Superior temporal gyrus (tissue), 1 donor: ENCODE measurements around the gene PAFAH2.
A peak's percentile ranks its signal among the peaks of the same experiment; 100 is the strongest.

ENCODE experiments used
- DNase-seq: peaks from one replicate; pipeline ENCODE4 v3.0.0-alpha.2; 2016; ENCODE audit errors: extremely low spot score

PAFAH2 gene

GRCh38 chr1:25932811-25933400 is 65.0 kb downstream of the PAFAH2 start:
- DNase-seq: peak; percentile 21

GRCh38 chr1:25932321-25932720 is 65.5 kb downstream of the PAFAH2 start:
- peak; percentile 22 for DNase-seq

- no peak for DNase-seq
These were observed 68.8 kb downstream of the PAFAH2 start for GRCh38 chr1:25929016-25929415.

GRCh38 chr1:25927521-25928265 is 70.2 kb downstream of the PAFAH2 start:
- DNase-seq: peak; percentile 51

- DNase-seq: peak; percentile 79
These were observed 70.9 kb downstream of the PAFAH2 start for GRCh38 chr1:25926731-25927496.

GRCh38 chr1:25924454-25924853 is 73.4 kb downstream of the PAFAH2 start:
- peak; percentile 31 for DNase-seq

- DNase-seq: peak; percentile 55
These were observed 74.8 kb downstream of the PAFAH2 start for GRCh38 chr1:25922971-25923552.

GRCh38 chr1:25922056-25922970 is 75.5 kb downstream of the PAFAH2 start:
- DNase-seq: peak; percentile 74

GRCh38 chr1:25918615-25919014 is 79.2 kb downstream of the PAFAH2 start:
- no peak for DNase-seq

GRCh38 chr1:25917996-25918395 is 79.9 kb downstream of the PAFAH2 start:
- no peak for DNase-seq

- DNase-seq: no peak
These were observed 81.4 kb downstream of the PAFAH2 start for GRCh38 chr1:25916460-25916859.

GRCh38 chr1:25914074-25914995 is 83.5 kb downstream of the PAFAH2 start:
- peak; percentile 53 for DNase-seq

GRCh38 chr1:25913206-25913605 is 84.7 kb downstream of the PAFAH2 start:
- no peak for DNase-seq

GRCh38 chr1:25912076-25912831 is 85.6 kb downstream of the PAFAH2 start:
- DNase-seq: no peak

- DNase-seq: no peak
These were observed 86.7 kb downstream of the PAFAH2 start for GRCh38 chr1:25911162-25911561.
